WTC11 (cell line): ENCODE results near the gene NFRKB. TPM values are rescaled to one million over a fixed set of nuclear protein-coding genes. Genes with fewer than 3 reads are reported as not detected.

Source experiments
- ATAC-seq: fragments of 200-7000 bp; cut with Tn5 transposase; 2 replicates; pipeline ENCODE4 v1.10.0; 2021; ENCODE audit warnings: mild to moderate bottlenecking, moderate library complexity
- CTCF ChIA-PET: fragments of 300-600 bp; sonication (Branson Sonifier 250); formaldehyde crosslinking; loops from one replicate; lab custom pipeline; 2021; ENCODE audit warnings: antibody characterized with exemption; lab: Charles Lee
- POLR2A ChIA-PET: fragments of 350-600 bp; sonication (Branson Sonifier 250); formaldehyde crosslinking; loops from one replicate; lab custom pipeline; 2021; ENCODE audit warnings: antibody characterized with exemption; lab: Charles Lee
- DNase-seq: peaks from one replicate; pipeline ENCODE4 v3.0.0; 2021; ENCODE audit warnings: low spot score
- H3K27ac Mint-ChIP-seq: 2 replicates; pipeline ENCODE4 v1.8.0; 2021; ENCODE audit warnings: mixed read lengths
- H3K27me3 Mint-ChIP-seq: 2 replicates; pipeline ENCODE4 v1.8.0; 2021; ENCODE audit warnings: low read depth, mild to moderate bottlenecking, moderate library complexity, mixed read lengths
- H3K36me3 Mint-ChIP-seq: 2 replicates; pipeline ENCODE4 v1.8.0; 2021; ENCODE audit warnings: mixed read lengths
- H3K4me1 Mint-ChIP-seq: 2 replicates; pipeline ENCODE4 v1.8.0; 2022; ENCODE audit warnings: mixed read lengths
- H3K4me3 Mint-ChIP-seq: 2 replicates; pipeline ENCODE4 v1.8.0; 2021; ENCODE audit warnings: mild to moderate bottlenecking, moderate library complexity, mixed read lengths
- H3K9me3 Mint-ChIP-seq: 2 replicates; pipeline ENCODE4 v1.8.0; 2021; ENCODE audit warnings: mixed read lengths
- AFF4 ChIP-seq: sonication (generic); formaldehyde crosslinking; IDR thresholded peaks from 2 replicates; pipeline ENCODE4 v1.8.1; 2023; ENCODE audit warnings: mild to moderate bottlenecking, missing genetic modification reagents, borderline replicate concordance
- AR ChIP-seq: fragments of 250-450 bp; sonication (Bioruptor Pico); IDR thresholded peaks from 2 replicates; pipeline ENCODE4 v1.9.0; 2021; ENCODE audit warnings: mild to moderate bottlenecking
- ATF1 ChIP-seq: sonication (generic); formaldehyde crosslinking; IDR thresholded peaks from 2 replicates; pipeline ENCODE4 v1.8.1; 2023; ENCODE audit warnings: mild to moderate bottlenecking, moderate library complexity, missing genetic modification reagents
- E2F5 ChIP-seq: sonication (generic); formaldehyde crosslinking; IDR thresholded peaks from 2 replicates; pipeline ENCODE4 v1.8.1; 2022; ENCODE audit warnings: mild to moderate bottlenecking, moderate library complexity, missing genetic modification reagents
- EMX1 ChIP-seq: fragments of 250-450 bp; sonication (Bioruptor Pico); IDR thresholded peaks from 2 replicates; pipeline ENCODE4 v1.8.0; 2021; ENCODE audit warnings: mild to moderate bottlenecking
- ERG ChIP-seq: fragments of 250-450 bp; sonication (Bioruptor Pico); IDR thresholded peaks from 2 replicates; pipeline ENCODE4 v1.8.0; 2021; ENCODE audit warnings: mild to moderate bottlenecking
- FOXP1 ChIP-seq: sonication (generic); formaldehyde crosslinking; IDR thresholded peaks from 2 replicates; pipeline ENCODE4 v1.8.0; 2022; ENCODE audit warnings: missing genetic modification reagents, mild to moderate bottlenecking, moderate library complexity, borderline replicate concordance
- HMGA2 ChIP-seq: fragments of 250-450 bp; sonication (Bioruptor Pico); IDR thresholded peaks from 2 replicates; pipeline ENCODE4 v1.4.0; 2021; ENCODE audit warnings: mild to moderate bottlenecking, moderate library complexity
- KAT7 ChIP-seq: sonication (generic); formaldehyde crosslinking; IDR thresholded peaks from 2 replicates; pipeline ENCODE4 v1.8.1; 2023; ENCODE audit warnings: missing genetic modification reagents, mild to moderate bottlenecking, borderline replicate concordance
- MAX ChIP-seq: sonication (generic); formaldehyde crosslinking; IDR thresholded peaks from 2 replicates; pipeline ENCODE4 v1.8.0; 2022; ENCODE audit warnings: mild to moderate bottlenecking, missing genetic modification reagents
- MLX ChIP-seq: sonication (generic); formaldehyde crosslinking; IDR thresholded peaks from 2 replicates; pipeline ENCODE4 v1.8.1; 2023; ENCODE audit warnings: mild to moderate bottlenecking, missing genetic modification reagents, moderate library complexity
- NFE2L1 ChIP-seq: sonication (generic); formaldehyde crosslinking; IDR thresholded peaks from 2 replicates; pipeline ENCODE4 v1.8.1; 2023; ENCODE audit warnings: missing genetic modification reagents
- OVOL2 ChIP-seq: fragments of 250-450 bp; sonication (Bioruptor Pico); IDR thresholded peaks from 2 replicates; pipeline ENCODE4 v1.9.0; 2021; ENCODE audit warnings: mild to moderate bottlenecking, borderline replicate concordance
- PRDM15 ChIP-seq: sonication (generic); formaldehyde crosslinking; IDR thresholded peaks from 2 replicates; pipeline ENCODE4 v1.8.0; 2022; ENCODE audit warnings: missing genetic modification reagents
- RELA ChIP-seq: sonication (generic); formaldehyde crosslinking; IDR thresholded peaks from 2 replicates; pipeline ENCODE4 v1.8.1; 2022; ENCODE audit warnings: missing genetic modification reagents, mild to moderate bottlenecking, borderline replicate concordance
- TP53 ChIP-seq: sonication (generic); formaldehyde crosslinking; IDR thresholded peaks from 2 replicates; pipeline ENCODE4 v1.8.1; 2023; ENCODE audit warnings: mild to moderate bottlenecking, missing genetic modification reagents
- USF1 ChIP-seq: sonication (generic); formaldehyde crosslinking; IDR thresholded peaks from 2 replicates; pipeline ENCODE4 v1.8.0; 2022; ENCODE audit warnings: mild to moderate bottlenecking, missing genetic modification reagents
- ZNF138 ChIP-seq: sonication (generic); formaldehyde crosslinking; conservative IDR thresholded peaks from 2 replicates; pipeline ENCODE4 v1.8.1; 2022; ENCODE audit warnings: mild to moderate bottlenecking, moderate library complexity, missing genetic modification reagents
- total RNA-seq: library from RNA; stranded (reverse); gene quantifications from 3 replicates; pipeline ENCODE4 v1.2.3, GENCODE V29; 2021

NFRKB gene
- total RNA-seq, 1 experiment from 2014 or later = 30.7 TPM

- TF ChIP-seq MAX (CRISPR knock-in tag) = no peak
Measured at GRCh38 chr11:129943036-129943435, 47.7 kb upstream of the NFRKB start (continued).

GRCh38 chr11:129939510-129939909 is 44.1 kb upstream of the NFRKB start:
- no peak for ATAC-seq
- Mint-ChIP-seq H3K27me3 (no peaks in the 10 kb centered on the region), H3K9me3 (no peaks in the 10 kb centered on the region), H3K4me1 (peaks cover 47% of the 10 kb centered on the region), H3K4me3 (no peak overlapping the region), H3K27ac (peak overlapping the region; percentile 67), H3K36me3 (peaks cover 16% of the 10 kb centered on the region)
- DNase-seq = no peak
- ChIA-PET CTCF (interaction anchor here (0.5 to 1.1 kb wide), 2 partner anchors 193 to 555 kb away, joined by 3 to 7 read pairs; no protein-coding TSS in a partner anchor), POLR2A (no interaction called here)
- TF ChIP-seq NFE2L1 (CRISPR knock-in tag) = no peak
- TF ChIP-seq ZNF138 (CRISPR knock-in tag) = no peak
- no peak for TF ChIP-seq KAT7
- TF ChIP-seq EMX1 (CRISPR knock-in tag) = no peak

GRCh38 chr11:129938764-129939163 is 43.4 kb upstream of the NFRKB start:
- DNase-seq (no peak), ATAC-seq (no peak)
- no peaks in the 10 kb centered on the region for H3K27me3 Mint-ChIP-seq
- peak overlapping the region; percentile 92 for H3K27ac Mint-ChIP-seq
- TF ChIP-seq RELA (CRISPR knock-in tag) = no peak
- TF ChIP-seq ATF1 (CRISPR knock-in tag) = no peak
- no peak for TF ChIP-seq ERG (CRISPR knock-in tag)
- no peak for TF ChIP-seq TP53 (CRISPR knock-in tag)
- TF ChIP-seq PRDM15 (CRISPR knock-in tag) = no peak
- TF ChIP-seq E2F5 = no peak
- no peak for TF ChIP-seq MLX
- TF ChIP-seq AFF4 (CRISPR knock-in tag) = no peak
- TF ChIP-seq USF1 (CRISPR knock-in tag) = no peak
- TF ChIP-seq FOXP1 (CRISPR knock-in tag) = no peak
- TF ChIP-seq OVOL2 (CRISPR knock-in tag) = no peak
- TF ChIP-seq AR (CRISPR knock-in tag) = no peak
- TF ChIP-seq HMGA2 = no peak
- H3K4me1 Mint-ChIP-seq = peaks cover 49% of the 10 kb centered on the region
- H3K9me3 Mint-ChIP-seq = no peaks in the 10 kb centered on the region
- no peak overlapping the region; the same call in 1 of the 2 replicates for H3K4me3 Mint-ChIP-seq
- ChIA-PET POLR2A (no interaction called here), CTCF (no interaction called here)
- peaks cover 22% of the 10 kb centered on the region for H3K36me3 Mint-ChIP-seq
